HepG2 (cell line): ENCODE data around the gene GATAD2B. TPM values are rescaled to one million over a fixed set of nuclear protein-coding genes. Genes with fewer than 3 reads are reported as not detected.

Experiments
- ATF7 ChIP-seq, 2 experiments: fragments of 450-650 bp in 1 of 2; sonication (generic) in 1 of 2; formaldehyde crosslinking in 1 of 2; IDR thresholded peaks; 2 replicates each; pipeline versions ENCODE4 v1.4.0 to v1.6.1; 2016 to 2020; ENCODE audit warnings: antibody characterized with exemption in 1 of 2, mild to moderate bottlenecking in 1 of 2, missing genetic modification reagents in 1 of 2
- ATM ChIP-seq: fragments of 450-650 bp; IDR thresholded peaks from 2 replicates; pipeline ENCODE4 v1.7.1; 2017; ENCODE audit warnings: mild to moderate bottlenecking, borderline replicate concordance
- BHLHE40 ChIP-seq: IDR thresholded peaks from 2 replicates; pipeline ENCODE4 v1.6.1; 2011; ENCODE audit warnings: low read length, improper control_type of control experiment
- FUBP1 ChIP-seq: sonication (generic); formaldehyde crosslinking; IDR thresholded peaks from 2 replicates; pipeline ENCODE4 v1.5.1; 2020; ENCODE audit warnings: missing genetic modification reagents, mild to moderate bottlenecking, borderline replicate concordance
- GLMP ChIP-seq: sonication (generic); formaldehyde crosslinking; IDR thresholded peaks from 2 replicates; pipeline ENCODE4 v1.9.0; 2021; ENCODE audit warnings: missing genetic modification reagents, mild to moderate bottlenecking, borderline replicate concordance
- HOMEZ ChIP-seq: IDR thresholded peaks from 2 replicates; pipeline ENCODE4 v1.6.1; 2016; ENCODE audit warnings: low read depth
- IRX3 ChIP-seq: sonication (generic); formaldehyde crosslinking; IDR thresholded peaks from 2 replicates; pipeline ENCODE4 v1.8.1; 2023; ENCODE audit warnings: mild to moderate bottlenecking, low read depth, missing genetic modification reagents, borderline replicate concordance
- KLF13 ChIP-seq: sonication (generic); formaldehyde crosslinking; IDR thresholded peaks from 2 replicates; pipeline ENCODE4 v1.4.0; 2020; ENCODE audit warnings: mild to moderate bottlenecking, missing genetic modification reagents
- MNT ChIP-seq: fragments of 450-650 bp; IDR thresholded peaks from 2 replicates; pipeline ENCODE4 v1.6.1; 2016
- MTERF4 ChIP-seq: sonication (generic); formaldehyde crosslinking; IDR thresholded peaks from 2 replicates; pipeline ENCODE4 v1.8.0; 2023; ENCODE audit warnings: mild to moderate bottlenecking, missing genetic modification reagents
- POLR2AphosphoS5 ChIP-seq: IDR thresholded peaks from 2 replicates; pipeline ENCODE4 v1.6.1; 2012; ENCODE audit warnings: low read depth, low read length
- RFXANK ChIP-seq: IDR thresholded peaks from 2 replicates; pipeline ENCODE4 v1.6.1; 2016
- SOX5 ChIP-seq: IDR thresholded peaks from 2 replicates; pipeline ENCODE4 v1.6.1; 2016; ENCODE audit warnings: borderline replicate concordance
- ZBTB46 ChIP-seq: sonication (generic); formaldehyde crosslinking; IDR thresholded peaks from 2 replicates; pipeline ENCODE4 v1.4.0; 2020; ENCODE audit warnings: mild to moderate bottlenecking, missing genetic modification reagents, borderline replicate concordance
- ZFX ChIP-seq: sonication (generic); formaldehyde crosslinking; IDR thresholded peaks from 2 replicates; pipeline ENCODE4 v1.4.0; 2020; ENCODE audit warnings: mild to moderate bottlenecking, low read depth, missing genetic modification reagents, moderate library complexity
- ZNF121 ChIP-seq: sonication (generic); formaldehyde crosslinking; IDR thresholded peaks from 2 replicates; pipeline ENCODE4 v1.5.0; 2020; ENCODE audit warnings: mild to moderate bottlenecking, missing genetic modification reagents
- ZNF224 ChIP-seq: sonication (generic); formaldehyde crosslinking; IDR thresholded peaks from 2 replicates; pipeline ENCODE4 v1.5.0; 2020; ENCODE audit warnings: mild to moderate bottlenecking, missing genetic modification reagents
- ZNF383 ChIP-seq: sonication (generic); formaldehyde crosslinking; IDR thresholded peaks from 2 replicates; pipeline ENCODE4 v1.4.0; 2020; ENCODE audit warnings: missing genetic modification reagents, mild to moderate bottlenecking, borderline replicate concordance
- ZNF713 ChIP-seq: sonication (generic); formaldehyde crosslinking; IDR thresholded peaks from 2 replicates; pipeline ENCODE4 v1.4.0; 2020; ENCODE audit warnings: mild to moderate bottlenecking, missing genetic modification reagents
- polyA plus RNA-seq, 8 experiments: library from polyadenylated mRNA; depleted of rRNA in 3 of 8; stranded (reverse) in 7 of 8; unstranded in 1 of 8; fragments of >200 nt; fragmentation: Illumina TruSeq in 4 of 8; extraction: Trizol in 4 of 8; gene quantifications; 2 replicates each; pipeline versions ENCODE4 v1.2.1 to v1.2.3, GENCODE V29; 2011 to 2016; ENCODE audit warnings: low read depth in 4 of 8, missing spikeins in 1 of 8, mixed read lengths in 1 of 8; ENCODE audit not compliant: insufficient read depth in 1 of 8
- total RNA-seq, 5 experiments: library from RNA; depleted of rRNA; stranded (reverse); fragments of >200 nt; fragmentation: Illumina TruSeq; extraction: Trizol; gene quantifications; 2 replicates each; pipeline ENCODE4 v1.2.3, GENCODE V29; 2016; ENCODE audit warnings: low read depth in 1 of 5

The GATAD2B gene
- total and polyA plus RNA-seq, 2 of the 13 experiments (the other 11 are each of a cell fraction or from before 2014, with no cell fraction given): 3.2 to 5.2 TPM

GRCh38 chr1:153967107-153967999 lies 44.6 kb upstream of the GATAD2B start, which contains the start of gene CREB3L4 (continued):
- TF ChIP-seq ATF7 (IDR thresholded peaks at IDR 0.05): no peak
- peak; percentile 42; the same call in 1 of the 2 replicates for TF ChIP-seq ATF7 (CRISPR knock-in tag; IDR thresholded peaks at IDR 0.05)
- TF ChIP-seq ZNF121 (CRISPR knock-in tag): peak; percentile 100
- TF ChIP-seq ZNF224 (CRISPR knock-in tag): peak; percentile 71; the same call in 1 of the 2 replicates
- peak; percentile 68 for TF ChIP-seq MNT
- TF ChIP-seq ZNF383 (CRISPR knock-in tag): no peak
- TF ChIP-seq KLF13 (CRISPR knock-in tag): no peak
- no peak; the same call in 1 of the 2 replicates for TF ChIP-seq SOX5 (CRISPR knock-in tag)
- no peak for TF ChIP-seq ATM
- TF ChIP-seq ZFX (CRISPR knock-in tag): peak; percentile 79
- TF ChIP-seq ZNF713 (CRISPR knock-in tag): no peak; the same call in 1 of the 2 replicates
- no peak for TF ChIP-seq GLMP (CRISPR knock-in tag)
- TF ChIP-seq MTERF4 (CRISPR knock-in tag): no peak
- TF ChIP-seq FUBP1 (CRISPR knock-in tag): no peak; the same call in 1 of the 2 replicates
- peak; percentile 78 for TF ChIP-seq BHLHE40
- TF ChIP-seq ZBTB46 (CRISPR knock-in tag): no peak
- no peak for TF ChIP-seq RFXANK (CRISPR knock-in tag)
- peak; percentile 86 for TF ChIP-seq POLR2AphosphoS5
- 0 out of 2 replicates have a peak, but pooled peaks have one; percentile 39 for TF ChIP-seq IRX3 (CRISPR knock-in tag)
- TF ChIP-seq HOMEZ: no peak
